GM19043 (cell line): ENCODE data around the gene ALDH3A2.
"Not testable (repeated sequence)": the region's sequence is repeated elsewhere in the genome, so short reads cannot be mapped to it uniquely, and the experiment has no call there.

ENCODE experiments used
- ATAC-seq: cut with Tn5 transposase; IDR thresholded peaks from one replicate; pipeline ENCODE4 v1.9.1; 2021; ENCODE audit warnings: low read depth; ENCODE audit not compliant: unreplicated experiment

The ALDH3A2 gene

GRCh38 chr17:19649274-19649541, 657 bp downstream of the ALDH3A2 start:
- no peak for ATAC-seq

GRCh38 chr17:19650826-19651225, 2.3 kb downstream of the ALDH3A2 start:
- ATAC-seq: no peak

- no peak for ATAC-seq
These were observed 3.1 kb downstream of the ALDH3A2 start for GRCh38 chr17:19651451-19652238.

GRCh38 chr17:19652595-19652994, 4.0 kb downstream of the ALDH3A2 start:
- ATAC-seq: no peak

GRCh38 chr17:19654342-19654886, 5.9 kb downstream of the ALDH3A2 start:
- ATAC-seq: no peak

- no peak for ATAC-seq
These were observed 6.3 kb downstream of the ALDH3A2 start for GRCh38 chr17:19654896-19655295.

- no peak for ATAC-seq
These were observed 7.8 kb downstream of the ALDH3A2 start for GRCh38 chr17:19656336-19656735.

- ATAC-seq: no peak
These were observed 8.5 kb downstream of the ALDH3A2 start for GRCh38 chr17:19656851-19657581.

- no peak for ATAC-seq
These were observed 11.0 kb downstream of the ALDH3A2 start for GRCh38 chr17:19659366-19660177.

GRCh38 chr17:19660219-19660870, 11.8 kb downstream of the ALDH3A2 start:
- no peak for ATAC-seq

- ATAC-seq: no peak
These were observed 12.6 kb downstream of the ALDH3A2 start for GRCh38 chr17:19661121-19661520.

GRCh38 chr17:19663097-19663496, 14.5 kb downstream of the ALDH3A2 start:
- no peak for ATAC-seq

GRCh38 chr17:19664136-19664820, 15.7 kb downstream of the ALDH3A2 start:
- ATAC-seq: no peak

GRCh38 chr17:19664821-19665181, 16.2 kb downstream of the ALDH3A2 start:
- no peak for ATAC-seq

- not testable (repeated sequence) for ATAC-seq
These were observed 21.1 kb downstream of the ALDH3A2 start for GRCh38 chr17:19669680-19670079.

GRCh38 chr17:19670908-19671307, 22.4 kb downstream of the ALDH3A2 start:
- ATAC-seq: no peak

- ATAC-seq: no peak
These were observed 22.9 kb downstream of the ALDH3A2 start for GRCh38 chr17:19671433-19671832.

GRCh38 chr17:19672009-19672750, 23.6 kb downstream of the ALDH3A2 start:
- ATAC-seq: no peak

- no peak for ATAC-seq
These were observed 25.1 kb downstream of the ALDH3A2 start for GRCh38 chr17:19673623-19674022.
